A549 (cell line): ENCODE results near the gene AFG3L2.

Experiments used
- CHD2 ChIP-seq: fragments of 150-350 bp; IDR thresholded peaks from 2 replicates; pipeline ENCODE4 v1.6.1; 2014; ENCODE audit warnings: low read length; ENCODE audit not compliant: partially characterized antibody
- ESRRA ChIP-seq: fragments of 150-350 bp; IDR thresholded peaks from 2 replicates; pipeline ENCODE4 v1.6.1; 2014; ENCODE audit warnings: mild to moderate bottlenecking, low read length, borderline replicate concordance
- HDAC2 ChIP-seq: fragments of 200-600 bp; sonication (generic); IDR thresholded peaks from 2 replicates; pipeline ENCODE4 v1.6.1; 2016
- MYC ChIP-seq: IDR thresholded peaks from 2 replicates; pipeline ENCODE4 v1.6.1; 2012; ENCODE audit warnings: mild to moderate bottlenecking, inconsistent platforms, low read length, improper control_type of control experiment, borderline replicate concordance
- POLR2A ChIP-seq: IDR thresholded peaks from 2 replicates; pipeline ENCODE4 v1.6.1; 2012; ENCODE audit warnings: mild to moderate bottlenecking, low read length
- RFX5 ChIP-seq: fragments of 450-650 bp; IDR thresholded peaks from 2 replicates; pipeline ENCODE4 v1.7.1; 2014; ENCODE audit warnings: antibody characterized with exemption, mild to moderate bottlenecking, moderate library complexity
- TF ChIP-seq, protein P1 (sequence below): fragments of >200 bp; sonication (Bioruptor Twin); formaldehyde crosslinking; IDR thresholded peaks from 3 replicates; pipeline ENCODE4 v1.5.1; 2016
- TF ChIP-seq, protein P2 (sequence below): fragments of 200-600 bp; sonication (generic); IDR thresholded peaks from 2 replicates; pipeline ENCODE4 v1.6.1; 2016; ENCODE audit warnings: antibody characterized with exemption, mild to moderate bottlenecking, moderate library complexity

DNA sequence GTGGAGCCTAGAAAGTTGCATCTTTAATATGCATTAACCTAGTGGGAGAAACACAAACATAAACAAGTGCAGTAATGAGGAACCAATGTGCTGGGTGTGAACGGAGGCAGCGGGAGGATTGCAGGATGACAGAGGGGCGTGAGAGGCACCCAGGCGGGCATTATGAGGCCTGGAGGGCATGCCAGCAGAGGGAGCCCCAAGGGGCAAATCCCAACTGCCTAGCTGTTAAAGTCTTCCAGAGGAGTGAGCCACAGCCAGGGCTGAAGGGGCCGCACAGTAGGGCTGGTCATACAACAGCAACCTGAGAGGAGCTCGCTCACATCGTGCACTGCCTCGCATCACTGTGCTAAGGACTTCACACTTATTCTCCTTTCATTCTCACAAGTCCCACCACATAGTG lies 17.4 kb upstream of the AFG3L2 start:
- TF ChIP-seq, protein P1, sequence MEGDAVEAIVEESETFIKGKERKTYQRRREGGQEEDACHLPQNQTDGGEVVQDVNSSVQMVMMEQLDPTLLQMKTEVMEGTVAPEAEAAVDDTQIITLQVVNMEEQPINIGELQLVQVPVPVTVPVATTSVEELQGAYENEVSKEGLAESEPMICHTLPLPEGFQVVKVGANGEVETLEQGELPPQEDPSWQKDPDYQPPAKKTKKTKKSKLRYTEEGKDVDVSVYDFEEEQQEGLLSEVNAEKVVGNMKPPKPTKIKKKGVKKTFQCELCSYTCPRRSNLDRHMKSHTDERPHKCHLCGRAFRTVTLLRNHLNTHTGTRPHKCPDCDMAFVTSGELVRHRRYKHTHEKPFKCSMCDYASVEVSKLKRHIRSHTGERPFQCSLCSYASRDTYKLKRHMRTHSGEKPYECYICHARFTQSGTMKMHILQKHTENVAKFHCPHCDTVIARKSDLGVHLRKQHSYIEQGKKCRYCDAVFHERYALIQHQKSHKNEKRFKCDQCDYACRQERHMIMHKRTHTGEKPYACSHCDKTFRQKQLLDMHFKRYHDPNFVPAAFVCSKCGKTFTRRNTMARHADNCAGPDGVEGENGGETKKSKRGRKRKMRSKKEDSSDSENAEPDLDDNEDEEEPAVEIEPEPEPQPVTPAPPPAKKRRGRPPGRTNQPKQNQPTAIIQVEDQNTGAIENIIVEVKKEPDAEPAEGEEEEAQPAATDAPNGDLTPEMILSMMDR: peak; percentile 50
- TF ChIP-seq MYC (no peak), CHD2 (no peak), ESRRA (no peak), POLR2A (no peak), RFX5 (no peak), HDAC2 (no peak)
- TF ChIP-seq, protein P2, sequence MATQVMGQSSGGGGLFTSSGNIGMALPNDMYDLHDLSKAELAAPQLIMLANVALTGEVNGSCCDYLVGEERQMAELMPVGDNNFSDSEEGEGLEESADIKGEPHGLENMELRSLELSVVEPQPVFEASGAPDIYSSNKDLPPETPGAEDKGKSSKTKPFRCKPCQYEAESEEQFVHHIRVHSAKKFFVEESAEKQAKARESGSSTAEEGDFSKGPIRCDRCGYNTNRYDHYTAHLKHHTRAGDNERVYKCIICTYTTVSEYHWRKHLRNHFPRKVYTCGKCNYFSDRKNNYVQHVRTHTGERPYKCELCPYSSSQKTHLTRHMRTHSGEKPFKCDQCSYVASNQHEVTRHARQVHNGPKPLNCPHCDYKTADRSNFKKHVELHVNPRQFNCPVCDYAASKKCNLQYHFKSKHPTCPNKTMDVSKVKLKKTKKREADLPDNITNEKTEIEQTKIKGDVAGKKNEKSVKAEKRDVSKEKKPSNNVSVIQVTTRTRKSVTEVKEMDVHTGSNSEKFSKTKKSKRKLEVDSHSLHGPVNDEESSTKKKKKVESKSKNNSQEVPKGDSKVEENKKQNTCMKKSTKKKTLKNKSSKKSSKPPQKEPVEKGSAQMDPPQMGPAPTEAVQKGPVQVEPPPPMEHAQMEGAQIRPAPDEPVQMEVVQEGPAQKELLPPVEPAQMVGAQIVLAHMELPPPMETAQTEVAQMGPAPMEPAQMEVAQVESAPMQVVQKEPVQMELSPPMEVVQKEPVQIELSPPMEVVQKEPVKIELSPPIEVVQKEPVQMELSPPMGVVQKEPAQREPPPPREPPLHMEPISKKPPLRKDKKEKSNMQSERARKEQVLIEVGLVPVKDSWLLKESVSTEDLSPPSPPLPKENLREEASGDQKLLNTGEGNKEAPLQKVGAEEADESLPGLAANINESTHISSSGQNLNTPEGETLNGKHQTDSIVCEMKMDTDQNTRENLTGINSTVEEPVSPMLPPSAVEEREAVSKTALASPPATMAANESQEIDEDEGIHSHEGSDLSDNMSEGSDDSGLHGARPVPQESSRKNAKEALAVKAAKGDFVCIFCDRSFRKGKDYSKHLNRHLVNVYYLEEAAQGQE: no peak
